Natural killer cell (primary cell): ENCODE results near the gene TMEM259. TPM values are rescaled to one million over a fixed set of nuclear protein-coding genes. Genes with fewer than 3 reads are reported as not detected.

Source experiments
- ATAC-seq, 3 donors: fragments of 150-1000 bp in 2 of 3; fragments of 200-7000 bp in 1 of 3; cut with Tn5 transposase; 1 replicate in 1 of 3; 2 replicates in 2 of 3; pipeline ENCODE4 v1.10.0; 2021; ENCODE audit warnings: mild to moderate bottlenecking in 2 of 3, moderate library complexity in 2 of 3
- DNase-seq, 2 donors: peaks; one replicate each; pipeline versions ENCODE4 v3.0.0 to v3.0.0-alpha.2; 2013 to 2021; ENCODE audit warnings: mixed read lengths in 1 of 2
- H3K27ac ChIP-seq: one replicate; pipeline ENCODE4 v1.5.1; 2013; ENCODE audit warnings: mild to moderate bottlenecking, low read length
- H3K27me3 ChIP-seq: one replicate; pipeline ENCODE4 v1.6.1; 2013; ENCODE audit warnings: low read length; ENCODE audit not compliant: control insufficient read depth, insufficient read depth
- H3K36me3 ChIP-seq: one replicate; pipeline ENCODE4 v1.6.1; 2013; ENCODE audit warnings: low read length; ENCODE audit not compliant: control insufficient read depth, insufficient read depth
- H3K4me1 ChIP-seq: one replicate; pipeline ENCODE4 v1.6.1; 2013; ENCODE audit warnings: low read length; ENCODE audit not compliant: control insufficient read depth, insufficient read depth
- H3K4me3 ChIP-seq: one replicate; pipeline ENCODE4 v1.5.1; 2013; ENCODE audit warnings: low read length
- H3K9me3 ChIP-seq: one replicate; pipeline ENCODE4 v1.6.1; 2013; ENCODE audit warnings: low read length; ENCODE audit not compliant: control insufficient read depth, insufficient read depth
- H3K27ac Mint-ChIP-seq, 2 donors: one replicate each; pipeline ENCODE4 v1.8.0; 2022; ENCODE audit warnings: mild to moderate bottlenecking in 2 of 2, mixed read lengths in 2 of 2, moderate library complexity in 1 of 2
- H3K27me3 Mint-ChIP-seq, 2 donors: one replicate each; pipeline ENCODE4 v1.8.0; 2022; ENCODE audit warnings: low read depth in 2 of 2, mixed read lengths in 2 of 2
- H3K36me3 Mint-ChIP-seq: one replicate; pipeline ENCODE4 v1.8.0; 2022; ENCODE audit warnings: mixed read lengths
- H3K4me1 Mint-ChIP-seq, 2 donors: one replicate each; pipeline ENCODE4 v1.8.0; 2022; ENCODE audit warnings: mixed read lengths in 2 of 2
- H3K4me3 Mint-ChIP-seq: one replicate; pipeline ENCODE4 v1.8.0; 2022; ENCODE audit warnings: mild to moderate bottlenecking, moderate library complexity, mixed read lengths
- H3K9me3 Mint-ChIP-seq, 2 donors: one replicate each; pipeline ENCODE4 v1.8.0; 2022; ENCODE audit warnings: mixed read lengths in 2 of 2
- CTCF ChIP-seq: fragments of 200-600 bp; IDR thresholded peaks from one replicate; pipeline ENCODE4 v1.8.0; 2022; ENCODE audit warnings: antibody characterized with exemption
- WGBS: methylation state at CpG from one replicate; pipeline ENCODE4 v1.1.7; 2013; ENCODE audit warnings: missing lambda C conversion rate; ENCODE audit not compliant: insufficient coverage; 5-methylcytosine and 5-hydroxymethylcytosine counted together
- intact Hi-C: fragments of 100-400 bp; cut with micrococcal nuclease; formaldehyde crosslinking; loops from one replicate; pipeline ENCODE4 v1.14.2; 2022
- total RNA-seq, 4 donors: library from RNA; stranded (reverse); fragments of 120-200 nt in 1 of 4; gene quantifications; one replicate each; pipeline versions ENCODE4 v1.2.3 to v1.2.4, GENCODE V29; 2013 to 2022

Gene TMEM259
- total RNA-seq, 3 donors from 2014 or later (not counting 1 experiment from before 2014, with no cell fraction given), result 310 to 354 (median 317) TPM

- Mint-ChIP-seq H3K4me3 (peak overlapping the region; percentile 17), H3K9me3 (no peaks in the 10 kb centered on the region), H3K27ac (no peak overlapping the region), H3K4me1 (peaks cover 39 to 48% of the 10 kb centered on the region in 2 donors), H3K36me3 (no peaks in the 10 kb centered on the region), H3K27me3 (no peaks in the 10 kb centered on the region)
- WGBS, result 94% methylated on average over 43 of the region's 43 CpGs
- peaks cover 39% of the 10 kb centered on the region for H3K36me3 ChIP-seq
- DNase-seq (no peak), ATAC-seq (no peak)
- no peaks in the 10 kb centered on the region for H3K9me3 ChIP-seq
- H3K27ac ChIP-seq, result no peak overlapping the region
- peaks cover 59% of the 10 kb centered on the region for H3K4me1 ChIP-seq
- no peak overlapping the region for H3K4me3 ChIP-seq
- no peaks in the 10 kb centered on the region for H3K27me3 ChIP-seq
- intact Hi-C loops, result loop anchor here (2.0 kb wide), 1 partner anchor 21 kb away; the partner anchor contains the start of genes RNU6-2 and TMEM259
- no peak for TF ChIP-seq CTCF
Measured at GRCh38 chr19:1041835-1042685, 21.1 kb upstream of the TMEM259 start.

- Histone ChIP-seq H3K4me1 (peaks cover 59% of the 10 kb centered on the region), H3K9me3 (no peaks in the 10 kb centered on the region), H3K27me3 (no peaks in the 10 kb centered on the region), H3K4me3 (peak overlapping the region; percentile 83), H3K27ac (no peak overlapping the region), H3K36me3 (peaks cover 40% of the 10 kb centered on the region)
- H3K4me1 Mint-ChIP-seq, result peaks cover 39 to 52% of the 10 kb centered on the region in 2 donors
- TF ChIP-seq CTCF, result no peak
- no peaks in the 10 kb centered on the region for H3K9me3 Mint-ChIP-seq
- ATAC-seq (no peak), DNase-seq (peak in 1 of 2 donors; percentile 22)
- intact Hi-C loops, result loop anchor here (2.0 kb wide), 1 partner anchor 21 kb away; the partner anchor contains the start of genes RNU6-2 and TMEM259
- peak overlapping the region; percentile 98 for H3K4me3 Mint-ChIP-seq
- 62% methylated on average over 26 of the region's 26 CpGs for WGBS
- H3K36me3 Mint-ChIP-seq, result no peaks in the 10 kb centered on the region
- H3K27ac Mint-ChIP-seq, result no peak overlapping the region
- H3K27me3 Mint-ChIP-seq, result no peaks in the 10 kb centered on the region
Measured at GRCh38 chr19:1041272-1041834, 20.4 kb upstream of the TMEM259 start.

- WGBS, result 3% methylated on average over 27 of the region's 27 CpGs
Measured at GRCh38 chr19:1040476-1041271, 19.8 kb upstream of the TMEM259 start.

More at GRCh38 chr19:1040476-1041271, 19.8 kb upstream of the TMEM259 start:
- Mint-ChIP-seq H3K27ac (peak overlapping the region; percentile 85 to 92), H3K4me1 (peaks cover 39 to 53% of the 10 kb centered on the region in 2 donors), H3K9me3 (no peaks in the 10 kb centered on the region), H3K27me3 (no peaks in the 10 kb centered on the region), H3K4me3 (peak overlapping the region; percentile 98), H3K36me3 (no peaks in the 10 kb centered on the region)
- peaks cover 62% of the 10 kb centered on the region for H3K4me1 ChIP-seq
- no peaks in the 10 kb centered on the region for H3K27me3 ChIP-seq
- intact Hi-C loops, result loop anchor here (2.0 kb wide), 1 partner anchor 20 kb away; the partner anchor contains the start of genes RNU6-2 and TMEM259
- DNase-seq (peak; percentile 81 to 94), ATAC-seq (peak; percentile 52 to 58 (median 56))
- peaks cover 43% of the 10 kb centered on the region for H3K36me3 ChIP-seq
- TF ChIP-seq CTCF, result no peak
- H3K27ac ChIP-seq, result peak overlapping the region; percentile 34
- no peaks in the 10 kb centered on the region for H3K9me3 ChIP-seq
- H3K4me3 ChIP-seq, result peak overlapping the region; percentile 83
